ENCODE results near the gene ELFN2. TPM values are rescaled to one million over a fixed set of nuclear protein-coding genes. Genes with fewer than 3 reads are reported as not detected.

Gene ELFN2
- total RNA-seq, 2 donors from 2014 or later, result 1.6 TPM; not detected in 1

GRCh38 chr22:37426706-37427134 lies 559 bp downstream of the ELFN2 start:
- WGBS, 2 donors, result 3% methylated on average over 5 to 23 of the region's 24 CpGs
- Histone ChIP-seq H3K27me3 (peaks cover 0 to 27% of the 10 kb centered on the region in 2 donors), H3K4me3 (no peak overlapping the region), H3K36me3 (replicated peaks in 1 of 2; ENCODE audit: insufficient read depth in 1 of 2, low read depth in 2 of 2) (no peaks in the 10 kb centered on the region), H3K9me3 (no peaks in the 10 kb centered on the region), H3K27ac (no peak overlapping the region), H3K4me1 (peaks cover 22% of the 10 kb centered on the region)
- intact Hi-C loops (cut with DNase I), result no loop called here
- ATAC-seq (no peak), DNase-seq (no peak)
- TF ChIP-seq POLR2A (IDR thresholded peaks at IDR 0.05), result no peak
- TF ChIP-seq, protein P1, sequence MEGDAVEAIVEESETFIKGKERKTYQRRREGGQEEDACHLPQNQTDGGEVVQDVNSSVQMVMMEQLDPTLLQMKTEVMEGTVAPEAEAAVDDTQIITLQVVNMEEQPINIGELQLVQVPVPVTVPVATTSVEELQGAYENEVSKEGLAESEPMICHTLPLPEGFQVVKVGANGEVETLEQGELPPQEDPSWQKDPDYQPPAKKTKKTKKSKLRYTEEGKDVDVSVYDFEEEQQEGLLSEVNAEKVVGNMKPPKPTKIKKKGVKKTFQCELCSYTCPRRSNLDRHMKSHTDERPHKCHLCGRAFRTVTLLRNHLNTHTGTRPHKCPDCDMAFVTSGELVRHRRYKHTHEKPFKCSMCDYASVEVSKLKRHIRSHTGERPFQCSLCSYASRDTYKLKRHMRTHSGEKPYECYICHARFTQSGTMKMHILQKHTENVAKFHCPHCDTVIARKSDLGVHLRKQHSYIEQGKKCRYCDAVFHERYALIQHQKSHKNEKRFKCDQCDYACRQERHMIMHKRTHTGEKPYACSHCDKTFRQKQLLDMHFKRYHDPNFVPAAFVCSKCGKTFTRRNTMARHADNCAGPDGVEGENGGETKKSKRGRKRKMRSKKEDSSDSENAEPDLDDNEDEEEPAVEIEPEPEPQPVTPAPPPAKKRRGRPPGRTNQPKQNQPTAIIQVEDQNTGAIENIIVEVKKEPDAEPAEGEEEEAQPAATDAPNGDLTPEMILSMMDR (IDR thresholded peaks at IDR 0.05), result no peak

DNA sequence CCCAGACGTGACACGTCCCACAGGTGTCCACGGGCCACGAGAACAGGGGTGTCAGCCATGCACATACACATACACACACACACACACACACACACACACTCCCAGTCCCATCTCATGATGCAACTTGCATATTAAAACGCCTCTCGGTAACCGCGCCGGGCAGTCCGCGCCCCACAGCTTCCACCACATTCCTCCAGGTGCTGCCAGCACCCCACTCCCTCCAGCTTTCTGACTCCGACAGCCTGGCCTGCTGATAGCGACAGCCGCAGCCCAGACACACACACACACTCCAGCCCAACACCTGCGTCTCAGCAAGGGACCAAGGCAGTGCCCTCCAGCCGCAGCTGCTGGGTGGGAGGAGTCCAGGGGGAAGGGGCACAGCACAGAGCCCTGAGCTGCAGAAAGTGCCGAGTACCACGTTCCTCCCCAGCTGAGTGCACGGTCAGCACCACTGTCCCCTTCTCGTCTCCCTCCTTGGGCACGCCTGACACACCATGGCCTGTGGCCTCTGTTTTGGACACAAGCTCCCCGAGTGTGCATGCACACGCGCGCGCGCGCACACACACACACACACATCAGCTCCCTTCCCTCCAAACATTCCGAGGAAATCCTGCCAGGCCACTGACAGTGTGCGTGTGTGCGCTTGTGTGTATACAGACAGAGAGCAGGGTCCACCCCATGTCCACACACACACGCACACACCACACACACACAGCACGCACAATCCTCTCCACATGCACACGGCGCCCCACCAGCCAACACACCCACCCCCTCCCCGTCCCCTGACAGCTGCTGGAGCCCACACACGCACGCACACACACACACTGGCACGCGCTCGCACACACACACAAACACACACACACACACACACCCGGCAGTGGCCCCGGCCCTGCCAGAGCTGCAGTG lies 1.2 kb downstream of the ELFN2 start:
- Histone ChIP-seq H3K36me3 (replicated peaks in 1 of 2; ENCODE audit: insufficient read depth in 1 of 2, low read depth in 2 of 2) (no peaks in the 10 kb centered on the region), H3K4me1 (peaks cover 22% of the 10 kb centered on the region), H3K9me3 (no peaks in the 10 kb centered on the region), H3K27me3 (peaks cover 0 to 27% of the 10 kb centered on the region in 2 donors), H3K4me3 (no peak overlapping the region), H3K27ac (no peak overlapping the region)
- WGBS, 2 donors, result 12 to 22% methylated on average over 13 to 43 of the region's 43 CpGs
- DNase-seq (peak in 1 of 4 donors; percentile 26), ATAC-seq (peak; percentile 20)
- TF ChIP-seq, protein P1 (IDR thresholded peaks at IDR 0.05), result no peak
- TF ChIP-seq POLR2A (IDR thresholded peaks at IDR 0.05), result no peak
- intact Hi-C loops (cut with DNase I), result no loop called here

DNA sequence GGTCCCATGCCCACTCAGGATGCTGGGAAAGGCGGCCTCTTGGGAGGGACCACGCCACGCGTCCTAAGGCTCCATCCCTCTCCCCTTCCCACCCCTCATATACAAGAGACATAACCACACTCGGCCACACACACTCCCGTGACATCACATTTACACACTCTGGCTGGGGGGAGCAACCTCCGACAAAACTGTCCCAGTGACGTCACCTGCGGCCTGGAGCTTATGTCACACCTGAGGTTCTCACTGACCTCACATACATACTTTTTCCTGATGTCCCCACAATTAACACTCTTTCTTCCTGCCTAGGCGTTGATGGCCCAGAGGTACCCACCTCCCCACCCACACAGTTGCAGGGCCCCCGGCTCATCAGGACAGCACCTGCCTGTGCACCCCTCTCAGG lies 1.9 kb downstream of the ELFN2 start:
- Histone ChIP-seq H3K36me3 (replicated peaks in 1 of 2; ENCODE audit: insufficient read depth in 1 of 2, low read depth in 2 of 2) (no peaks in the 10 kb centered on the region), H3K27me3 (peaks cover 0 to 30% of the 10 kb centered on the region in 2 donors), H3K4me1 (peaks cover 25% of the 10 kb centered on the region), H3K27ac (no peak overlapping the region), H3K9me3 (no peaks in the 10 kb centered on the region), H3K4me3 (no peak overlapping the region)
- TF ChIP-seq POLR2A (IDR thresholded peaks at IDR 0.05), result no peak
- TF ChIP-seq, protein P1 (IDR thresholded peaks at IDR 0.05), result no peak
- 67 to 79% methylated on average over 7 to 11 of the region's 11 CpGs for WGBS, 2 donors
- DNase-seq (no peak), ATAC-seq (no peak)
- intact Hi-C loops (cut with DNase I), result no loop called here

DNA sequence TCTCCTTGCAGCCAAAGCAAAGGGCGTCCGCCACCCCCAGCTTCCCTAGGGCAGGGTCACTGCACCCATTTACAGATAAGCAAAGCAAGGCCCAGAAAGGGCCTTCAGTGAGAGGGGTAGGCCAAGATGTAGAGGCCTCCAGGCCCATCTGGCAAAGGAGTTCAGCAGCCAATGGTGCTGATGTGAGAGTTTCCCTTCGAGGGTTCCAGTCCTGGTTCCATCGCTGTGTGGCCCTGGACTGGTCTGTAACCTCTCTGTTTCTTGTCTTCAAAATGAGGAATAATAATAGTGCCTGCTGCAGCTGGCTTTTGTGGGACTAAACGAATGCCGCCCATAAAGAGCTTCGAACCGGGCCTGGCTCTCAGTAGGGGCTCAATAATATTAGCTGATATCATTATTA lies 4.0 kb downstream of the ELFN2 start:
- H3K36me3 ChIP-seq (replicated peaks in 1 of 2; ENCODE audit: insufficient read depth in 1 of 2, low read depth in 2 of 2), result no peaks in the 10 kb centered on the region
- no peaks in the 10 kb centered on the region for H3K9me3 ChIP-seq
- H3K27ac ChIP-seq, result no peak overlapping the region
- peaks cover 32% of the 10 kb centered on the region for H3K4me1 ChIP-seq
- DNase-seq (no peak), ATAC-seq (no peak)
- WGBS, 2 donors, result 78 to 80% methylated on average over 8 of the region's 8 CpGs
- no peak overlapping the region for H3K4me3 ChIP-seq
- TF ChIP-seq, protein P1 (IDR thresholded peaks at IDR 0.05), result no peak
- TF ChIP-seq POLR2A (IDR thresholded peaks at IDR 0.05), result no peak
- peaks cover 0 to 31% of the 10 kb centered on the region in 2 donors for H3K27me3 ChIP-seq
- intact Hi-C loops (cut with DNase I), result no loop called here
